HG03175 (cell line): ENCODE data around the gene NOTCH1.

Experiments used
- ATAC-seq: cut with Tn5 transposase; IDR thresholded peaks from one replicate; pipeline ENCODE4 v1.9.1; 2021; ENCODE audit warnings: mild to moderate bottlenecking, moderate library complexity; ENCODE audit not compliant: unreplicated experiment

Gene NOTCH1

DNA sequence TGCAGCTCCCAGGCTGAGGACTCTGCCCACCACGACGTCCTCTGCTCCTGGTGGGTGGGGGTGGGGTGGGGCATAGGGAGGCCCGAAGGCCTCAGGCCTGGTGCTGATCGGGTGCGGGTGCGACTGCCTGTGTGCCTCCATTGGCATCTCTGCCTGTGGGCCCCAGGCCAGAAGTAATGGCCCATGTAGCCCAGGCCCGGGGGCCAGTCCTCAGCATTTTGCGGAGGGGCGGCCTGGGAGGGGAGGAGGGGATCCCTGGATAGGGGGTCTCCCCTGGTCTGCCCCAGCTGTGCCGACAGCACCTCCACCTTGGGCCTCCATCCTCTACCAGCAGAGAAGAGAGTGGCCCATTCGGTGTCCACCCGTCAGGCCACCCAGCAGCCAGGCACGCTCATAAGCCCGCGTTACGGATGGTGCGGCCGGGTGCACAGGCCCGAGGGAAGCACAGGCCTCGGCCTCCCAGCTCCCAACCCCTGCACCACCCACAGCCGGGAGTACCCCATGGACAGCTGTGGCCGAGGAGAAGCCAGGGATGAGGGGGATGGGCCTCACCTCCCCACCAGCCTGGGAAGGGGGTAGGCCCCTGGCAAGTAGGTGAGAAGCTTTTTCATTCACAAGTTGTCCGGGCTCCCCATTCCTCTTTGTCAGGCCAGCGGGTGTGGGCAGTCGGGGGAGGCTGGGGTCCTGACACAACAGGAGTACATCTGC is 1.8 kb upstream of the NOTCH1 start:
- ATAC-seq = no peak

DNA sequence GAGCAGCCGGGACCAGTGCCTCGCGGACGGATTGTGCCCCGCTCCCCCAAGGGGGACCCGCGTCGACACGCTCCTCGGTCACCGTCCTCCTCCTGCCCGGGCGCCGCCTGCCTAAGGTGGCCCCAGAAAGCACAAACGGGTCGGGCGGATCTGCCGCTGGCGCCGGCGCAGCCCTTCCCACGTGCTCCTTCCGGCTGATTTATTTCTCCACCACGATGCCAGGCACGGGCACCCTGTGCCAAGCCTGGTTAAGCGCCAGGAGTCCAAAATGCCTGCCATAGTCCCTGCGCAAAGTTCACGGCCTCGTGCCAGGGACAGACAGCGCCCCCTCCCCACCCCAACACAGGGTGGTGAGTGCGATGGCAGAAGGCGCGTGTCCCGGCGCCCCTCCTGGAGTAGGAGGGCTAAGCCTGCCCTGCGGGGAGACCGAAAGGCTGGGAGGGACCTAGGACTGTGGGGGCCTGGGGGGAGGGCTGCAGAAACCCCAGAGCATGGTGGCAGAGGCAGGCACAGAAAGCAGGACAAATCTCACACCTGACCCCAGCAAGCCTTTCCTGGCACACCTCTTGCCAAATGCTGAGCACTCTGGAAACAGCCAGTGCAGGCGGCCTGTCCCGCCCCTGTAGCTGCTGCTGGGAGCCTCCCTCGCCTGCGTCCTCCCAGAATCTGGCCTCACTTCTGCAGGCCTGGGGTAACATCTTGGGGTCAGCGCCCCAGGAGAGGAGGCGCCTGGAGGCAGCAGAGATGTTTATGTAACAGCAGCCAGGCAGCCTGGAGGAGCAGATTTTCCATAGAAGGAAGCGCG is 1.1 kb upstream of the NOTCH1 start:
- ATAC-seq = peak; percentile 11

- ATAC-seq = no peak
These were observed 220 bp downstream of the NOTCH1 start for GRCh38 chr9:136545692-136545964.

- ATAC-seq = peak; percentile 23
These were observed 720 bp downstream of the NOTCH1 start for GRCh38 chr9:136544964-136545691.

- no peak for ATAC-seq
These were observed 1.3 kb downstream of the NOTCH1 start for GRCh38 chr9:136544548-136544963.

- no peak for ATAC-seq
These were observed 1.9 kb downstream of the NOTCH1 start for GRCh38 chr9:136543830-136544547.

- ATAC-seq = no peak
These were observed 2.6 kb downstream of the NOTCH1 start for GRCh38 chr9:136543280-136543679.

- ATAC-seq = no peak
These were observed 3.4 kb downstream of the NOTCH1 start for GRCh38 chr9:136542241-136543040.

GRCh38 chr9:136541709-136542108 is 4.1 kb downstream of the NOTCH1 start:
- no peak for ATAC-seq

DNA sequence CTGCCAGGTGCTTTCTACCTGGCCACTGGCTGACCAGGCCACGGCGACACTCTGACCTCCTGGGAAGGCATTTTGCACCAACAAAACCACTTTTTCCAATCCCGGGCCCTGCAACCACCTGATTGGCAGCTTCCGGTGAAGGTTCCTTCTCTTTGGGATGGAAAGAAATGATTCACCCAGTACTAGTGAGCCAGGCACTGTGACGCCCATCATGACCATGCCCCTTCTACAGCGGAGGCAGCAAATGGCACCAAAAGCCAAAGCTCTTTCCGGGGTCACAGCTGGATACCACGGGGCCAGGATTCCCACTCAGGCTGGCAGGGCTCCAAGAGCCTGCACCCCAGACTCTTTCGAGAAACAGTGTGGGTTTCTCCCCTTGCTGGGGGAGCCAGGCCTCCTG is 4.7 kb downstream of the NOTCH1 start:
- no peak for ATAC-seq

DNA sequence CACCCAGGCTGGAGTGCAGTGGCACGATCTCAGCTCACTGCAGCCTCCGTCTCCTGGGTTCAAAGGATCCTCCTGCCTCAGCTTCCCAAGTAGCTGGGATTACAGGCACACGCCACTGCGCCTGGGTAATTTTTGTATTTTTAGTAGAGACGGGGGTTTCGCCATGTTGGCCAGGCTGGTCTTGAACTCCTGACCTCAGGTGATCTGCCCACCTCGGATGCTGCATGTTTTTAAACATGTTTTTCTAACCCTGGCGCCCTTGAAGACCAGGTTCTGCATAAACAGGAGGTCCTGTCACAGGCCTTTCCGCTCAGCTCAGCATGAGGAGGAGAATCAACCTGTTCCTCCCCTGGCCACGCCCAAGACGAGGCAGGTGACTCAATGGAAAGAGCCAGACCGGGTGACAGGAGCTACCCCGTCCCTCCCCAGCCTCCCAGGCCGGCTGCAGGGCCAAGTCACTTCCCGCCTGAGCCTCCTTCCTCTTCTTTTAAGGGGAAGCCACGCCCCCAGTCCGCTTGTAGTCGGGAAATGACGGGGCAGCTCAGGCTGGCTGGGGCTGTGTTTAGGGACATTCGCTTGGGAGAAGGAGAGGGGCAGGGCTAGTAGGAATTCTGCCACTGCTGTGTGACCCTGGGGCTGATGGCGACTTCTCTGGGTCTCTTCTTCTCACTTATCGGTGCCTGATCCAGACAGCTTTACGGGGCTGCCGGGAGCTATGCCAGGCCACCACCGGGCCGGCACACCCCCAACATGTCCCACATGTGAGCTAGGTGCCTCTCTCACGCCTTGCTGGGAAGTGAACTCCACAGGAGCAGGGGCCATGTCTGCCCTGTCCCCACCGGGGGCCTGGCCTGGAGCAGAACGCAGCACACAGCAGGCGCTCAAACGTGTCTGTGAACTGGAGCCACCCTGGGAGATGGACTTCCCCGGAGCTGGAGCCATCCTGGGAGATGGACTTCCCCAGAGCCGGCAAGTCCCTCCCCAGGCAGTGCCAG is 6.1 kb downstream of the NOTCH1 start:
- peak; percentile 62 for ATAC-seq

DNA sequence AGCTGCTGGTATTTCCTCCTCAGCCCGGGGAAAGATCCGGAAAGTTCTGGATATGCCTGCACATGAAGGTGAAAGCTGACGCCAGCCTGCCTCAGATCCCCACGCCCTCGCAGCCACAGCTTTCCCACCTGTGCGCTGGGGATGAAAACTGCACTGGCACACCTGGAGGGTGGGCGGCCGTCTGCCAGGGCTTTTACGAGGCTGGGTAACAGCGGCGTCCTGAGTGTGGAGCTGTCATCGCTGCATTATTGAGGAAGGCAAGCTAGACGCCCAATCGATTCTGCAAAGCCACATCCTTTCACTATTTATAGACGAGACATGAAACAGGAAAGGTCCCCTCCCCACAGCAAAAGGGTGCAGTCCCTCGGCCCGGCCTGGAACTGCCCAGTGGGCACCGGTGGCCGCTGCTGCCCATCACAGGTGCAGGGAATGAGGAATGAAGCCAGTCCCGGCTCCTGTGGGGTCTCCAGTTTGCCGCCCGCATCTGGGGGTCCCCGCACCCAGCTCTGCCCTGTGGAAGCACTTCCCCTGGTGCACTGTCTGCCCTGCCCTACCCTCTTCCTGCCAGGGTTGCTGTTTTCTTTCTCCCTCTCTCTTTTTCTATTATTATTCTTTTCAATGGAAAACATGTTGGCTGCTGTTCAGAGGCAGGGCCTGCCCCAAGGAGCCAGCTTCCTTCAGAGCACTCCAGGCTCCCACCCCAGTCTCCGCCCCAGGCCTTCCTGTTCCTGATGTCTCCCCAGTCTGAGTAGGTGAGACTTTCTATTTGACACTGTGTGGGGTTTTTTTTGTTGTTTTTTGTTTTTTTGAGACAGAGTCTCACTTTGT is 7.0 kb downstream of the NOTCH1 start:
- peak; percentile 43 for ATAC-seq

DNA sequence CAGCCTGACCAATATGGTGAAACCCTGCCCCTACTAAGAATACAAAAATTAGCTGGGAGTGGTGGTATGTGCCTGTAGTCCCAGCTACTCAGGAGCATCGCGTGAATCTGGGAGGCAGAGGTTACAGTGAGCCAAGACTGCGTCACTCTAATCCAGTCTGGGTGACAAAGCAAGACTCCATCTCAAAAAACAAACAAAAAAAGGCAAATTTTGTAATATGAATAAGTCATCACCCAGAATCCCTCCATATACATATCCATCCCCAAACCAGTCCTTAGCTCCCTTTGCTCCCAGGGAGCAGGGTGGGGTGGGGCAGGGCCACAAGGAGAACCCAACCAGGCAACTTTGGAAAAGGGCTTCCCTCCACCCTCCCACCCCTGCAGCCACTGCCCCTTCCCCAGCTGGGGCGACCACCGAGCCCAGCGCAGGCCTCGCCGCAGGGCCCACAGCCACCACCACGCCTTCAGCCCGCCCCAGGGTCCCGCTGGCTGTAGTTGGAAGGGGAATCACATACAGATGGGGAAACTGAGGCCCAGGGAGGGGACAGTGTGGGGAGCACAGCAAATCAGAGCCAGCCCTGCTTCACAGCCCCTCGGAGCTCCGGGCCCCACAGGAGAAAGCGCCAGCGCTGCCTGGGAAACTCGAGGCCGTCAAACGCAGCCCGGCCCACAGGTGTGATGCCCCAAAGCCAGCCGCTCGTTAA is 7.8 kb downstream of the NOTCH1 start:
- ATAC-seq = no peak

GRCh38 chr9:136537411-136537810 is 8.4 kb downstream of the NOTCH1 start:
- no peak for ATAC-seq

- ATAC-seq = no peak
These were observed 9.1 kb downstream of the NOTCH1 start for GRCh38 chr9:136536721-136537241.

- no peak for ATAC-seq
These were observed 9.7 kb downstream of the NOTCH1 start for GRCh38 chr9:136536051-136536720.

GRCh38 chr9:136535070-136535469 is 10.8 kb downstream of the NOTCH1 start:
- ATAC-seq = no peak
